ENCODE measurements around the gene SREK1.

SREK1 gene

GRCh38 chr5:66164044-66164790 is 20.1 kb downstream of the SREK1 start:
- DNase-seq, result no peak

- DNase-seq, result no peak
Measured at GRCh38 chr5:66168226-66168625, 24.1 kb downstream of the SREK1 start.

- DNase-seq, result no peak
Measured at GRCh38 chr5:66169534-66169933, 25.4 kb downstream of the SREK1 start.

- DNase-seq, result no peak
Measured at GRCh38 chr5:66170195-66170919, 26.3 kb downstream of the SREK1 start.

- peak; percentile 11 to 48 for DNase-seq
Measured at GRCh38 chr5:66171349-66172344, 27.5 kb downstream of the SREK1 start.

- DNase-seq, result no peak
Measured at GRCh38 chr5:66174338-66174737, 30.2 kb downstream of the SREK1 start.

- no peak for DNase-seq
Measured at GRCh38 chr5:66178799-66179198, 34.7 kb downstream of the SREK1 start.

- DNase-seq, result no peak
Measured at GRCh38 chr5:66179297-66180051, 35.4 kb downstream of the SREK1 start.

- no peak for DNase-seq
Measured at GRCh38 chr5:66180282-66181155, 36.4 kb downstream of the SREK1 start.

GRCh38 chr5:66186108-66186507 is 42.0 kb downstream of the SREK1 start:
- no peak for DNase-seq

- DNase-seq, result no peak
Measured at GRCh38 chr5:66193419-66193818, 49.3 kb downstream of the SREK1 start.

- no peak for DNase-seq
Measured at GRCh38 chr5:66197764-66198405, 53.8 kb downstream of the SREK1 start.

GRCh38 chr5:66198837-66199236 is 54.7 kb downstream of the SREK1 start:
- no peak for DNase-seq

GRCh38 chr5:66203531-66203930 is 59.4 kb downstream of the SREK1 start:
- DNase-seq, result no peak

- no peak for DNase-seq
Measured at GRCh38 chr5:66206465-66206864, 62.4 kb downstream of the SREK1 start.

- no peak for DNase-seq
Measured at GRCh38 chr5:66207800-66208561, 63.9 kb downstream of the SREK1 start.

GRCh38 chr5:66209350-66209749 is 65.2 kb downstream of the SREK1 start:
- DNase-seq, result no peak

GRCh38 chr5:66209794-66210193 is 65.7 kb downstream of the SREK1 start:
- DNase-seq, result no peak

GRCh38 chr5:66213533-66213932 is 69.4 kb downstream of the SREK1 start:
- DNase-seq, result no peak

GRCh38 chr5:66222455-66222854 is 78.4 kb downstream of the SREK1 start:
- DNase-seq, result no peak

Data from activated CD4-positive, alpha-beta T cell treated with anti-CD3 and anti-CD28 coated beads, Interleukin-2, amount 50 U/mL, for 48 hours (primary cell).